Measurements from ENCODE around the gene KRTAP5-11.
"Not testable (repeated sequence)": the region's sequence is repeated elsewhere in the genome, so short reads cannot be mapped to it uniquely, and the experiment has no call there.

DNA sequence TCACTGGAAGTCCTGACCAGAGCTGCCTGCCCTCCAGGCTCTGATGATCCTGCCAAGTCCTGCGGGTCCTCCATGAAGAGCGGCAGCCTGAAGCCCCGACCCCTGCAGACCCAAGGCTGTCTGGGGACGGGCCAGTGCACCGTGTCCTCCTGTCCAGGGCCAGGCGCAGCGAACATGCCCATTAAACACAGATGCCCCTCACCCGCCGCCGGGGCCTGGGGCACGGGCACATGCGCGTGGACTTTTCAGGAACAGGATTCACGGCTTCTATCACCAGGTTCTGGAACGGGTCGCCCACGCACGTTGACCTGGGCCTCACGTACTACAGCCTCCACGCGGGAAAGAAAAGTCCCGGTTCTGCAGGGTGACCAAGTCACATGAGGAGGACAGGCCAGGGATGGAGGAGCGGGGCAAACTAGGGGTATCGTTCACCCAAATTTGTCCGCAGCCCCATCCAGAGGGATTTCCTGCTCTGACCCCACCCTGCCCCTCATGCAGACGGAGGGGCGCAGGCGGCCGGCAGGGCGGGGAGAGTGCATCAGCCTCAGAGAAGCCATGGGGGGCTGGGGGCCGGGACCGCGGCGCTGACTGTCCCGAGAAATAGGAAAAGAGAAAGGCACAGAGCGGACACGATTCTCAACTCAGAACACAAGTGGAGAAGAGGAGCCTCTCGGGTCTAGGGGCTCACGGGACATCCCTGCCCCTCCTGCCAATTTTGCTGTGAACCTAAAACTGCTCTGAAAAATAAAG is 11.4 kb downstream of the KRTAP5-11 start:
- not testable (repeated sequence) for TF ChIP-seq POLR2A (IDR thresholded peaks at IDR 0.05); CTCF (IDR thresholded peaks at IDR 0.05); POLR2AphosphoS5 (IDR thresholded peaks at IDR 0.05; ENCODE audit: insufficient read depth in 1 of 2, low read depth in 1 of 2)
